Measurements from ENCODE around the gene GEMIN2.
"Not testable (repeated sequence)": the region's sequence is repeated elsewhere in the genome, so short reads cannot be mapped to it uniquely, and the experiment has no call there.

The GEMIN2 gene

GRCh38 chr14:39109893-39110715 lies 4.0 kb upstream of the GEMIN2 start:
- ChIA-PET CTCF (no interaction called here), POLR2A (no interaction called here)
- H3K27ac ChIP-seq (ENCODE audit: insufficient read depth in 1 of 2, low read depth in 1 of 2, low read length in 2 of 2, poor library complexity in 1 of 2, severe bottlenecking in 2 of 2) = no peak overlapping the region
- WGBS (ENCODE audit: insufficient coverage) = 97% methylated on average over 8 of the region's 12 CpGs
- H3K9me3 ChIP-seq (ENCODE audit: control extremely low read depth in 1 of 5, control insufficient read depth in 4 of 5, insufficient read depth in 2 of 5, low read depth in 1 of 5, low read length in 4 of 5) = no peaks in the 10 kb centered on the region
- no peak for DNase-seq
- H3K27me3 ChIP-seq (replicated peaks in 2 of 5; ENCODE audit: control insufficient read depth in 4 of 5, insufficient read depth in 5 of 5, low read length in 4 of 5) = no peaks in the 10 kb centered on the region
- peaks cover 5 to 11% (median 9%) of the 10 kb centered on the region in 4 experiments for H3K4me1 ChIP-seq (ENCODE audit: control extremely low read depth in 1 of 4, control insufficient read depth in 4 of 4, insufficient read depth in 4 of 4, low read length in 3 of 4)
- no peaks in the 10 kb centered on the region for H3K36me3 ChIP-seq (ENCODE audit: control insufficient read depth in 4 of 4, insufficient read depth in 4 of 4, low read length in 3 of 4)
- H3K4me3 ChIP-seq (ENCODE audit: control insufficient read depth in 1 of 7, extremely low read depth in 1 of 7, insufficient read depth in 4 of 7, low read depth in 2 of 7, low read length in 6 of 7) = no peak overlapping the region

GRCh38 chr14:39113685-39114072 lies 444 bp upstream of the GEMIN2 start:
- H3K36me3 ChIP-seq (ENCODE audit: control insufficient read depth in 4 of 4, insufficient read depth in 4 of 4, low read length in 3 of 4) = peaks cover 0 to 7% (median 2%) of the 10 kb centered on the region in 4 experiments
- H3K9me3 ChIP-seq (ENCODE audit: control extremely low read depth in 1 of 5, control insufficient read depth in 4 of 5, insufficient read depth in 2 of 5, low read depth in 1 of 5, low read length in 4 of 5) = no peaks in the 10 kb centered on the region
- no peaks in the 10 kb centered on the region for H3K27me3 ChIP-seq (replicated peaks in 2 of 5; ENCODE audit: control insufficient read depth in 4 of 5, insufficient read depth in 5 of 5, low read length in 4 of 5)
- DNase-seq = no peak
- WGBS (ENCODE audit: insufficient coverage) = no CpG with 5 or more reads among the region's 3 CpGs
- H3K4me3 ChIP-seq (ENCODE audit: control insufficient read depth in 1 of 7, extremely low read depth in 1 of 7, insufficient read depth in 4 of 7, low read depth in 2 of 7, low read length in 6 of 7) = peak overlapping the region in 6 of 7 experiments; percentile 73 to 100 (median 92)
- H3K4me1 ChIP-seq (ENCODE audit: control extremely low read depth in 1 of 4, control insufficient read depth in 4 of 4, insufficient read depth in 4 of 4, low read length in 3 of 4) = peaks cover 5 to 13% (median 9%) of the 10 kb centered on the region in 4 experiments
- H3K27ac ChIP-seq (ENCODE audit: insufficient read depth in 1 of 2, low read depth in 1 of 2, low read length in 2 of 2, poor library complexity in 1 of 2, severe bottlenecking in 2 of 2) = peak overlapping the region; percentile 34 to 81
- ChIA-PET POLR2A (interaction anchor here (0.6 to 1.5 kb wide), 3 partner anchors 11 to 319 kb away, joined by 3 to 8 read pairs (median 7); partner anchors contain the start of genes FBXO33, SEC23A and TRAPPC6B), CTCF (interaction anchor here (1.5 kb wide), 1 partner anchor 11 kb away, joined by 6 read pairs; the partner anchor contains the start of gene SEC23A)

DNA sequence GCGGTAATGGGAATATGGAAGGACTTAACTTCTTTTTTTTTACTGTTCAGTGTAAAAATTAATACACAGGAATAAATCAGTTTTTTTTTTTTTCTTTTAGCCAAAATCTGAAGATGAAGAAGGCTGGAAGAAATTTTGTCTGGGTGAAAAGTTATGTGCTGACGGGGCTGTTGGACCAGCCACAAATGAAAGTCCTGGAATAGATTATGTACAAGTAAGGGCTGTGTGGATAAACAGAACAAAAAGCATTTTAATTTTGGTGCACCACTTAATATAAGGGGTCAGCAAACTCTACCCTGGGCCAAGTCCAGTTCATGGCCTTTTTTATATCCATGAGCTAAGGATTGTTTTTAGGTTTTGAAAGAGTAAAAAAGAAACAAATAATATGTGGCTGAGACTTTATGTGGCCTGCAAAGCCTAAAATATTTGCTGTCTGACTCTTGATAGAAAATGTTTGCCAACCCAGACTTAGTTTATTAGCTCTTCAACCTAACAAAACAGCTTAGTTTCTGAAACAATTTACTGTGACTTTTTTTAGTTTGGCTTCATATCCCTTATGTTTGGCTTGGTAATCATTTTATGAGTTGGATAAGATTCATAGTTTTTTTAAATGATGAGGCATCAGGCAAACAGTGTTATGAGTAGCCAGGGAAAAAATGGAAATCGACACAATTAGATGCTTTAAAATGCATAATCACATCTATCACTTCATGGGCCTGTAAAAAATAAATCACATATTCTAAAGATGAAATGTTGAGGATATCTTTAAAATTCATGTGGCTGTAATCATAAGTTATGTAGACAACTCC lies 8.4 kb downstream of the GEMIN2 start:
- Histone ChIP-seq H3K4me1 (ENCODE audit: control extremely low read depth in 1 of 4, control insufficient read depth in 4 of 4, insufficient read depth in 4 of 4, low read length in 3 of 4) (no peaks in the 10 kb centered on the region), H3K27ac (ENCODE audit: insufficient read depth in 1 of 2, low read depth in 1 of 2, low read length in 2 of 2, poor library complexity in 1 of 2, severe bottlenecking in 2 of 2) (no peak overlapping the region), H3K27me3 (replicated peaks in 2 of 5; ENCODE audit: control insufficient read depth in 4 of 5, insufficient read depth in 5 of 5, low read length in 4 of 5) (no peaks in the 10 kb centered on the region), H3K4me3 (ENCODE audit: control insufficient read depth in 1 of 7, extremely low read depth in 1 of 7, insufficient read depth in 4 of 7, low read depth in 2 of 7, low read length in 6 of 7) (no peak overlapping the region), H3K9me3 (ENCODE audit: control extremely low read depth in 1 of 5, control insufficient read depth in 4 of 5, insufficient read depth in 2 of 5, low read depth in 1 of 5, low read length in 4 of 5) (no peaks in the 10 kb centered on the region), H3K36me3 (ENCODE audit: control insufficient read depth in 4 of 4, insufficient read depth in 4 of 4, low read length in 3 of 4) (peaks cover 11 to 57% (median 33%) of the 10 kb centered on the region in 4 experiments)
- no peak for DNase-seq
- ChIA-PET CTCF (no interaction called here), POLR2A (no interaction called here)
- WGBS (ENCODE audit: insufficient coverage) = 88% methylated on average over 1 of the region's 3 CpGs

GRCh38 chr14:39137835-39138234 lies 23.7 kb downstream of the GEMIN2 start:
- H3K27ac ChIP-seq (ENCODE audit: insufficient read depth in 1 of 2, low read depth in 1 of 2, low read length in 2 of 2, poor library complexity in 1 of 2, severe bottlenecking in 2 of 2); H3K4me3 ChIP-seq (ENCODE audit: control insufficient read depth in 1 of 7, extremely low read depth in 1 of 7, insufficient read depth in 4 of 7, low read depth in 2 of 7, low read length in 6 of 7); DNase-seq; H3K27me3 ChIP-seq (replicated peaks in 2 of 5; ENCODE audit: control insufficient read depth in 4 of 5, insufficient read depth in 5 of 5, low read length in 4 of 5); CTCF ChIA-PET; H3K4me1 ChIP-seq (ENCODE audit: control extremely low read depth in 1 of 4, control insufficient read depth in 4 of 4, insufficient read depth in 4 of 4, low read length in 3 of 4); H3K9me3 ChIP-seq (ENCODE audit: control extremely low read depth in 1 of 5, control insufficient read depth in 4 of 5, insufficient read depth in 2 of 5, low read depth in 1 of 5, low read length in 4 of 5): not testable (repeated sequence)
- H3K36me3 ChIP-seq (ENCODE audit: control insufficient read depth in 4 of 4, insufficient read depth in 4 of 4, low read length in 3 of 4) = peaks cover 9 to 50% (median 28%) of the 10 kb centered on the region in 4 experiments
- POLR2A ChIA-PET = interaction anchor here (0.6 kb wide), 1 partner anchor 31 kb away, joined by 3 read pairs; no protein-coding TSS in a partner anchor
- 96% methylated on average over 5 of the region's 8 CpGs for WGBS (ENCODE audit: insufficient coverage)

GRCh38 chr14:39138440-39138839 lies 24.3 kb downstream of the GEMIN2 start:
- CTCF ChIA-PET = interaction anchor here (0.6 kb wide), 1 partner anchor 23 kb away, joined by 3 read pairs; no protein-coding TSS in a partner anchor
- Histone ChIP-seq H3K27ac (ENCODE audit: insufficient read depth in 1 of 2, low read depth in 1 of 2, low read length in 2 of 2, poor library complexity in 1 of 2, severe bottlenecking in 2 of 2) (no peak overlapping the region), H3K9me3 (ENCODE audit: control extremely low read depth in 1 of 5, control insufficient read depth in 4 of 5, insufficient read depth in 2 of 5, low read depth in 1 of 5, low read length in 4 of 5) (peaks cover 0 to 6% (median 3%) of the 10 kb centered on the region in 5 experiments), H3K4me3 (ENCODE audit: control insufficient read depth in 1 of 7, extremely low read depth in 1 of 7, insufficient read depth in 4 of 7, low read depth in 2 of 7, low read length in 6 of 7) (no peak overlapping the region), H3K4me1 (ENCODE audit: control extremely low read depth in 1 of 4, control insufficient read depth in 4 of 4, insufficient read depth in 4 of 4, low read length in 3 of 4) (no peaks in the 10 kb centered on the region), H3K36me3 (ENCODE audit: control insufficient read depth in 4 of 4, insufficient read depth in 4 of 4, low read length in 3 of 4) (peaks cover 9 to 48% (median 28%) of the 10 kb centered on the region in 4 experiments), H3K27me3 (replicated peaks in 2 of 5; ENCODE audit: control insufficient read depth in 4 of 5, insufficient read depth in 5 of 5, low read length in 4 of 5) (no peaks in the 10 kb centered on the region)
- POLR2A ChIA-PET = interaction anchor here (0.6 kb wide), 1 partner anchor 31 kb away, joined by 3 read pairs; no protein-coding TSS in a partner anchor
- WGBS (ENCODE audit: insufficient coverage) = no CpG with 5 or more reads among the region's 1 CpG
- DNase-seq = no peak

DNA sequence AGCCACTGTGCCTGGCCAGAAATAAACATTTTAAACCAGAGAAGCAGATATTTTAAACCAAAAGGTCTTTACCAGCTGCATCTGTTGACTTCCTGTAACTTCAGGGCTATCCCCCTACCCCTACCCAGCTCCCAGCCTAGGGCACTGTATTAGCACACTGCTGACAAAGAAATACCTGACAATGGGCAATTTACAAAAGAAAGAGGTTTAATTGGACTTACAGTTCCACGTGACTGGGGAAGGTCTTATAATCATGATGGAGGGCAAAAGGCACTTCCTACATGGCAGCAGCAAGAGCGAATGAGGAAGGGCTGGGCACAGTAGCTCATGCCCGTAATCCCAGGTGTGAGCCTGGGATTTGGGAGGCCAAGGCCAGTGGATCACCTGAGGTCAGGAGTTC lies 26.0 kb downstream of the GEMIN2 start:
- H3K36me3 ChIP-seq (ENCODE audit: control insufficient read depth in 4 of 4, insufficient read depth in 4 of 4, low read length in 3 of 4) = peaks cover 4 to 34% (median 18%) of the 10 kb centered on the region in 4 experiments
- ChIA-PET CTCF (no interaction called here), POLR2A (no interaction called here)
- H3K4me3 ChIP-seq (ENCODE audit: control insufficient read depth in 1 of 7, extremely low read depth in 1 of 7, insufficient read depth in 4 of 7, low read depth in 2 of 7, low read length in 6 of 7) = no peak overlapping the region
- no peak for DNase-seq
- WGBS (ENCODE audit: insufficient coverage) = 76% methylated on average over 3 of the region's 3 CpGs
- no peaks in the 10 kb centered on the region for H3K4me1 ChIP-seq (ENCODE audit: control extremely low read depth in 1 of 4, control insufficient read depth in 4 of 4, insufficient read depth in 4 of 4, low read length in 3 of 4)
- H3K27me3 ChIP-seq (replicated peaks in 2 of 5; ENCODE audit: control insufficient read depth in 4 of 5, insufficient read depth in 5 of 5, low read length in 4 of 5) = no peaks in the 10 kb centered on the region
- H3K9me3 ChIP-seq (ENCODE audit: control extremely low read depth in 1 of 5, control insufficient read depth in 4 of 5, insufficient read depth in 2 of 5, low read depth in 1 of 5, low read length in 4 of 5) = peaks cover 0 to 6% (median 3%) of the 10 kb centered on the region in 5 experiments
- no peak overlapping the region for H3K27ac ChIP-seq (ENCODE audit: insufficient read depth in 1 of 2, low read depth in 1 of 2, low read length in 2 of 2, poor library complexity in 1 of 2, severe bottlenecking in 2 of 2)
